ENCODE results near the gene SF1.

SF1 gene

DNA sequence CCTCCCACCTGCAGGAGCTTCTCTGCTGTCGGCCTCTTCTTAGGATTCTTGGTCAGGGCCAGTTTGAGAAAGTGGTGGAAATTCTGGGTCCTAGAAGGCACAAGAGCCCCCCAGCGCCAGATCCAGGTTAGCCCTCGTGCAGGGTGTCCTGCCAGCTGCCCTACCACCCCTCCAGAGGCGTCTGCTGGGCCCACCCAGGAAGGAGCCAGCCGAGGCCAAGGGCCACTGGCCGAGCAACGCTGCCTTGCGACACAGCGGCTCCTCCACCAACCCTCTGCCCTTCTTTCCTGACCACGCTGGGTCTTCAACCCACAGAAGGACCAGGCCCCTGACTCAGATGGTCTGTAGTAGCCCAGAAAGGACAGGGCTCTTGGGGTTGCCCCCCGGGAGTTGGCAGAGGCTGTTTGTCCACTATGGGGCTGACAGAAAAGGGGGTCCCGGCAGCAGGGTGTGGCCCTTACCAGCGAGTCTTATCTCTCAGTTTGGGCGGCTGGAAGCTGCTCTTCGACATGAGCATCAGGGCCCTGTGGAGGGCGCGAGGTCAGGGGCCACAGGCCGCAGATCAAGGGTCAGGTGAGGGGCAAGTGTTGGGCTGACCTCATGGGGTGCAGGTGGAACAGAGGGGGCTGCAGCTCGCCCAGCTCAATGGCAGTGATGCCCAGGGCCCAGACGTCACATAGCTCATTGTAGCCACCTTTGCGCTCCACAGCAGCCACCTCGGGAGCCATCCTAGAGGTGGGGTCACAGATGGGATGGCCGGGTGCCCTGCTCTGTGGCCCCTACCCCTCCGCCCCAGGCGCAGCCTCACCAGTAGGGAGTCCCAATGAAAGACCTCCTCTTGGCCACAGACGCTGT lies 22.2 kb upstream of the SF1 start:
- DNase-seq, result no peak

DNA sequence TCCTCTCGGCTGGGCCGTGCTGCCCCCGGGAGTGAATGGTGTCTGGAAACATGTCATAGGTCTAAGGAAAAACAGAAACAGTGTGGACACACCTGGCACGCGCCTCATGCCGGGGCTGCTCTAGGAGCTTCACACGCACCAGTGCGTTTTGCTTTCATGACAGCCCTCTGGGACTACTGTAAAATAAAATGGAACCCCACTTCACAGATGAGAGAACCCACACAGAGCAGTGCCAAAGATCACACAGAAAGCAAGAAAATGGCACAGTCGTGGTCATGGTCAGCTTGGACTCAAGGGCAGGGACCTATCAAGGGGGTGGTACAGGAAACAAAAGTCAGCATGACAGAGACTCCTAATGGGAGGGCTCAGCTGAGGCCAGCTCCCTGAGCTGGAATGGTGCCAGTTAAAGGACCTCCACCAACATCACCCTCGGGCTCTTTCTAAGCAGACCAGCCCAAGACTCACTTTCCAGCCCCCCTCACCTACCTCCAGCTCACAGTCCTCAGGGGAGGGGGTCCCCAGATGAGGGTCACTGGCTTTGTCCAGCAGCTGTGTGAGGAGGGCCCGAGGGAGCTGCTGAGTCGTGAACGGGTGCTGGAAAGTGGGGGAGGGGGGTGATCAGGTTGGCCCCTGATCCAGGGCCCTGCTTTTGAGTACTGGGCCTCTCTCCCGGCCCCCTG lies 21.4 kb upstream of the SF1 start:
- DNase-seq, result peak; percentile 47

GRCh38 chr11:64799256-64799622 lies 20.9 kb upstream of the SF1 start:
- DNase-seq, result no peak

DNA sequence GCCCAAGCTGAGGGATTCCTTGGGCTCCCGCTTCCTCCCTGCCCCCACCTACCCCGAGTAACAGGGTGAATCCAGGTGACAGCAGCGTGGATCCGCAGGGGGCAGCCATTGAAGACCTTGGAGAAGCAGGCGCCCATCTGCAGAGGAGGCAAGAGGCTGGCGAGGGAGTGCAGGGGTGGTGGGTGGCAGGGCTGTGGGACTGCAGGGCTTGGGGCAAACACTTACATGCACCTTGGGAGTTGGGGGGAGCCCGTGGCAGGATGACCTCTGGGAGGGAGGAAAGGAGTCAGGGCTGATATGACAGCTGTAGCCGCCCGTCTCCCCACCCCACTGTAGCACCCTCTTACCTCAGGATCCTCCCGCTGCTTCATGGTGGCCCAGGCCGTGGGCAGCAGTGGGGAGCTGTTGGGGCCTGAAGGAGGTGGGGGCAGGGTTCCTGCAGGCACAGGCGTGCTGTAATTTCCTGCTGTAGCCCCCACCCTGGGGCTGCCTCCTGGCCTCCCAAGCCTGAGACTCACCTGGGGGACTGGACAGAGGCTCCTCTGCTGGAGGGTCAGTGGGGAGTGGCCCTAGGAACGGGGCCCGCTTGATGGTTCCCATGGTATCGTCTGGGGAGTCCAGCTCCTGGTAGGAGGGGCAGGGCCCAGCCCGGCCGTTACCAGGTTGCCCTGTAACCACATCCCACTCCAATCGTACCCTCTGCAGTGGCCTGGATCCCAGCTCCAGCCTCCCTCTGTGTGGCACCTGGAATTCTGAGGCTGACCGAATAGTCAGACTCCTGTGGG lies 18.6 kb upstream of the SF1 start:
- DNase-seq, result no peak

DNA sequence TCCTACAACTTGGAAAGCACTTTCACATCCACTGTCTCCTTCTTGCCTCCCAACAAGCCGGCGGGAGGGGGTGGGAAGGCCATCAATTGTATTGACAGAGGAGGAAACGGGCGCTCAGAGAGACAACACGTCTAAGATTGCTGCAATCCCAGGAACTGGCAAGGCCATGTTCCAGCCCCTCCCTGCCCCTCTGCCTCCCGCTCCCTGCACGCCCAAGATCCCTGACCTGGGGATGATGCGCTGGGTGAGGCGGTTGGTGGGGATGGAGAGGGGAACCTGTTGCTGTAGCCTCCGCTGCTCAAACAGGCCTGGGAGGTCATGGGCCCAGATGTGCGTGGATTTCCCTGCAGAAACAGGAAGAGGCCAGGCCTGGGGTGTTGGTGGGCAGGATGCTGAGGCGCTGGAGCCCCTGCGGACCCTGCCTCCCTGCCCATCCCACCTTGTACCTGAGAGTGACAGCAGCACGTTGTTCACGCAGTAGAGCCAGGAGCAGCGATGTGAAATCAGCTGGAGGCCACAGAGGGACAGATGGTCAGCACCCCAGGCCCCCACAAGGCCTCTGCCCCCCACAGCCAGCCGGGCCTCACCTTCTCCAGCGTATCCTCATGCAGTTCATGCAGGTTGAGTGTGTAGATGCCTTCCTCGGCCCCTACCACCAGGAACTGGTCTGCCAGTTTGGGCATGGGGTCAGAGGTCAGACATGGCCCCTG lies 17.9 kb upstream of the SF1 start:
- DNase-seq, result no peak

- no peak for DNase-seq
Measured at GRCh38 chr11:64794526-64794925, 16.2 kb upstream of the SF1 start.

- no peak for DNase-seq
Measured at GRCh38 chr11:64793271-64794160, 15.2 kb upstream of the SF1 start.

- no peak for DNase-seq
Measured at GRCh38 chr11:64792482-64792881, 14.1 kb upstream of the SF1 start.

GRCh38 chr11:64791781-64792291 lies 13.5 kb upstream of the SF1 start:
- no peak for DNase-seq

DNA sequence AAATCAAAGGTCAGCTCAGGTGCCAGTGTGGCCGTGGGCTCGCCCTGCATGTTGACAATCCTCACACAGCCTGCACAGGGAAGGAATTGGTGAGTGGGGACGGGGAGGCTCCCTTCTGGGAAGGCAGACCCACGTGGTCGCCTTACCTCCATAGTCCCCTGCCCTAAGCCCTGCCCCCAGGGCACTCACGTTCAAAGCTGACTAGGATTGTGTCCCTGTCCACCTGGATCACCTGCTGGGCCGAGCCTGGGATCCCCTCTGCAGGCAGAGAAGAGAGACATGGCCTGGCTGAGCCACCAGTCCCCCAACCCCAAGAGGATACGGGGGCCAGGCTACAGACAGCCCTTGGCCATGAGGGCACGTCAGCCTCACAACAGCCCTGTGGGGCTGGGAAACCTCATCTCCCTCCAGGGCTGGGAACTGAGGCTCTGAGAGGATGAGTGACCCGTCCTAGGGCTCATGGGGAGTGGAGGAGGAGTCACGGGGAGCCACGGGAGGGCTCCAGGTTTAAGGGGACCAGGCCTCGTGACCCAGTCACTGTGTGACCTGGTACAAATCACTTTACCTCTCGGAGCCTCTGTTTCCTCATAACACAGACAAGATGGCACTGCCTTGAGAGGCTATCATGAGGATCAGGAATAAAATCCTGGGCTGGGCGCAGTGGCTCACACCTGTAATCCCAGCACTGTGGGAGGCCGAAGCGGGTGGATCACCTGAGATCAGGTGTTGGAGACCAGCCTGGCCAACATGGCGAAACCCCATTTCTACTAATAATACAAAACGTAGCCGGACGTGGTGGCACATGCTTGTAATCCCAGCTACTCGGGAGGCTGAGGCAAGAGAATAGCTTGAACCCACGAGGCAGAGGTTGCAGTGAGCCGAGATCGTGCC lies 12.1 kb upstream of the SF1 start:
- DNase-seq, result no peak

DNA sequence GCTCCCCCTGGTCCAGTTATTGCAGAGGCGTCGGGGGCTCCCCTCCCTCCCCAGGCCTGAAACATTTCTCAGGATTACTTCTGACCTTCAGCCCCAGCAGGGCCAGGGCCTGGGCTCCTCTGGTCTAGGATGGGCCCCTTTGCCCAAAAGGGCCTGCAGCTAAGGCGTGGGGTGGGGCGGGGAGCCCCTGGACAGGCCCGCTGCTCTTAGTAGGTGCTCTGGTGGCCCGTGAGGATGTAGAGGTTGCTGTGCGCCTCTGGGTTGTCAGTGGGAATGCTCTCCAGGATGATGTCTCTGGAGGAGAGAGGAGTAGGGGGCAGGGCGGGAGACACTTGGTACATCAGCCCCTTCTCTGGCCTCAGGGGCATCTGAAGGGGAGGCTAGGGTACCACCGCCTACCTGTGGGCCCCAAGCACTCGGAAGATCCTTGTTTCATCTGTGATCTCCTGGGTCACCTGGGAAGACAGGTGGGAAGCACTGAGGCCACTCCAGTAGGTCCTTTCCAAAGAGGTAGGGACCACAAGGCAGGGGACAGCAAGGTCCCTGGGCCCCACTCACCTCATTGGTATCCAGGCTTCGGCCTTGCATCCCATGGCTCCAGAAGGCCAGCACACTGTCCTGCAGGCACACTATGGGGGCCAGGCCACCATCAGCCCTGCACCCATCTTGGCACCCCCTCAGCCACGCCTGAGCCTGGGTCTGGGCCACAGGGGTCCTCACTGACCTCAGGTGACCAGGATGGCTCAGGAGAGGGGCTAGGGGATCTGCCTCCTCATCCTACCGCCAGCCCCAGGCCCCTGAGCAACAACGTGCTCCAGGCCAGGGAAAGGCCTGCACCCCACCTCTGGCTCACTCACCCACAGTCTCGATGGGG lies 11.2 kb upstream of the SF1 start:
- DNase-seq, result no peak

DNA sequence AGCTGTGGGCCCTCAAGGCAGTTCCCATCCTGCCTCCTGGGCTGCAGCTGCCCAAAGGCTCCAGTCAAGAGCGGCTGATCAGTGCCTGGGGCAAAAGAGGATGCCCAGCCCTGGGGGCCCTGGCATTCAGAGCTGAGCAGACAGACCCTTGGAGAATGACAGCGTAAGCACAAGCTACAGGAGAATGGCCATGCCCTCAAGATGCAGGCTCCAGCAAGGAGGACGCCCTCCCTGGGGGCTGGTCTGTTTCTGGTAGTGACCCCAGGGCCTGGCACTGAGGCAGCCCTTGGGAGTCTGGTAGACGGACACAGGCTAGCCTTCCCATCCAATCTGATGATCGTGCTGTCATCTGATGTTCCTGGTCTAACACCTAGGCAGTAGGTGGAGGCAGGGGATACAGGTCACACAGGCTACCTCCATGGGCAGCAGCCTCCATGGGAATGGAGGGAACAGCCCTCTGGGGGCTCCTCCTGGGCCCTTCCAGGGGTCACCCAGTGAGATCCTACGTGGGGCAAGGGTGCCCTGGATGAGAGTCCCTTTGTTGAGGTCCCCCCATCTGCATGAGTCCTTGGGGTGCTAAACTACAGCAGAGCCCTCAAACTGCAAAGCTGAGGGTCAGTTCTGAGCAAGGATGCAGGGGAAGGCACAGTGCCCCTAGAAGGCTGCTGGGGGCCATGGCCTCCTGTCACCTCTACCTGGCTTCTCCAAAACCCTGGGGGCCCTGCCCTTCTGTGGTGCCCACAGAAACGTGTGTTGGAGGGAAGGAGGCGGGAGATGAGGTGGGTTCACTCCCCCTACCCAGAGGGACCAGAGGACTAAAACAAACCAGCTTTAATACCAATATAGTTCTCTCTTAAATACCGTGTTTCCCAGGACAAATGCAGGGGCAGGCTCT lies 10.2 kb upstream of the SF1 start:
- no peak for DNase-seq

GRCh38 chr11:64787526-64788320 lies 9.4 kb upstream of the SF1 start:
- DNase-seq, result peak; percentile 84

- DNase-seq, result no peak
Measured at GRCh38 chr11:64786308-64786707, 8.0 kb upstream of the SF1 start.

GRCh38 chr11:64784813-64785581 lies 6.7 kb upstream of the SF1 start:
- no peak for DNase-seq

GRCh38 chr11:64778223-64778472 lies 194 bp downstream of the SF1 start:
- no peak for DNase-seq
